Measurements from ENCODE around the gene OAS3. TPM values are rescaled to one million over a fixed set of nuclear protein-coding genes. Genes with fewer than 3 reads are reported as not detected.
"Not testable (repeated sequence)": the region's sequence is repeated elsewhere in the genome, so short reads cannot be mapped to it uniquely, and the experiment has no call there.

The OAS3 gene
- polyA plus RNA-seq, 1 donor = 11.5 TPM

- no peak for DNase-seq
These were observed 22.0 kb upstream of the OAS3 start for GRCh38 chr12:112916270-112916669.

- DNase-seq = no peak
These were observed 19.2 kb upstream of the OAS3 start for GRCh38 chr12:112919121-112919520.

- DNase-seq = no peak
These were observed 13.3 kb upstream of the OAS3 start for GRCh38 chr12:112924986-112925385.

GRCh38 chr12:112926416-112927033 is 11.7 kb upstream of the OAS3 start:
- not testable (repeated sequence) for DNase-seq

- DNase-seq = no peak
These were observed 10.8 kb upstream of the OAS3 start for GRCh38 chr12:112927475-112927874.

- no peak for DNase-seq
These were observed 10.3 kb upstream of the OAS3 start for GRCh38 chr12:112927925-112928324.

GRCh38 chr12:112928978-112929377 is 9.3 kb upstream of the OAS3 start:
- no peak for DNase-seq

- DNase-seq = no peak
These were observed 8.6 kb upstream of the OAS3 start for GRCh38 chr12:112929715-112930114.

- DNase-seq = no peak
These were observed 7.9 kb upstream of the OAS3 start for GRCh38 chr12:112930350-112930749.

- no peak for DNase-seq
These were observed 5.7 kb upstream of the OAS3 start for GRCh38 chr12:112932485-112933128.

- no peak for DNase-seq
These were observed 5.2 kb upstream of the OAS3 start for GRCh38 chr12:112933129-112933505.

GRCh38 chr12:112936264-112936663 is 2.0 kb upstream of the OAS3 start:
- DNase-seq = no peak

GRCh38 chr12:112936927-112937326 is 1.3 kb upstream of the OAS3 start:
- DNase-seq = no peak

GRCh38 chr12:112938751-112939150 is 477 bp downstream of the OAS3 start:
- DNase-seq = no peak

- DNase-seq = no peak
These were observed 1.6 kb downstream of the OAS3 start for GRCh38 chr12:112939761-112940381.

GRCh38 chr12:112941528-112942335 is 3.5 kb downstream of the OAS3 start:
- DNase-seq = no peak

GRCh38 chr12:112942572-112942971 is 4.3 kb downstream of the OAS3 start:
- no peak for DNase-seq

GRCh38 chr12:112944024-112944690 is 5.9 kb downstream of the OAS3 start:
- DNase-seq = no peak

- no peak for DNase-seq
These were observed 7.2 kb downstream of the OAS3 start for GRCh38 chr12:112945515-112945914.

GRCh38 chr12:112946236-112947000 is 8.1 kb downstream of the OAS3 start:
- no peak for DNase-seq

GRCh38 chr12:112947314-112947713 is 9.0 kb downstream of the OAS3 start:
- no peak for DNase-seq

- no peak for DNase-seq
These were observed 9.5 kb downstream of the OAS3 start for GRCh38 chr12:112947761-112948160.
